RWPE1 (cell line): ENCODE results near the gene CCDC102B.

Experiments
- CTCF ChIA-PET: fragments of 350-600 bp; sonication (Branson Sonifier 250); formaldehyde crosslinking; extraction: SDS; loops from one replicate; lab custom pipeline; 2021; lab: Yijun Ruan, JAX
- POLR2A ChIA-PET: fragments of 400-600 bp; formaldehyde crosslinking; extraction: SDS; loops from one replicate; lab custom pipeline; 2020; ENCODE audit warnings: antibody characterized with exemption; ENCODE audit not compliant: low non-redundant PET; lab: Yijun Ruan, JAX
- DNase-seq: peaks from one replicate; pipeline ENCODE4 v3.0.0; 2012; ENCODE audit warnings: low spot score
- H3K27ac ChIP-seq: fragments of 450-650 bp; 2 replicates; pipeline ENCODE4 v1.5.1; 2017
- TF ChIP-seq, protein P1 (sequence below): fragments of 450-650 bp; conservative IDR thresholded peaks from 2 replicates; pipeline ENCODE4 v1.5.1; 2017; ENCODE audit warnings: low read depth, mild to moderate bottlenecking

Gene CCDC102B

GRCh38 chr18:68984342-68984741, 186.5 kb downstream of the CCDC102B start:
- no peak overlapping the region for H3K27ac ChIP-seq
- TF ChIP-seq, protein P1, sequence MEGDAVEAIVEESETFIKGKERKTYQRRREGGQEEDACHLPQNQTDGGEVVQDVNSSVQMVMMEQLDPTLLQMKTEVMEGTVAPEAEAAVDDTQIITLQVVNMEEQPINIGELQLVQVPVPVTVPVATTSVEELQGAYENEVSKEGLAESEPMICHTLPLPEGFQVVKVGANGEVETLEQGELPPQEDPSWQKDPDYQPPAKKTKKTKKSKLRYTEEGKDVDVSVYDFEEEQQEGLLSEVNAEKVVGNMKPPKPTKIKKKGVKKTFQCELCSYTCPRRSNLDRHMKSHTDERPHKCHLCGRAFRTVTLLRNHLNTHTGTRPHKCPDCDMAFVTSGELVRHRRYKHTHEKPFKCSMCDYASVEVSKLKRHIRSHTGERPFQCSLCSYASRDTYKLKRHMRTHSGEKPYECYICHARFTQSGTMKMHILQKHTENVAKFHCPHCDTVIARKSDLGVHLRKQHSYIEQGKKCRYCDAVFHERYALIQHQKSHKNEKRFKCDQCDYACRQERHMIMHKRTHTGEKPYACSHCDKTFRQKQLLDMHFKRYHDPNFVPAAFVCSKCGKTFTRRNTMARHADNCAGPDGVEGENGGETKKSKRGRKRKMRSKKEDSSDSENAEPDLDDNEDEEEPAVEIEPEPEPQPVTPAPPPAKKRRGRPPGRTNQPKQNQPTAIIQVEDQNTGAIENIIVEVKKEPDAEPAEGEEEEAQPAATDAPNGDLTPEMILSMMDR: no peak
- POLR2A ChIA-PET: no interaction called here
- DNase-seq: no peak
- CTCF ChIA-PET: no interaction called here

- POLR2A ChIA-PET: no interaction called here
- CTCF ChIA-PET: no interaction called here
- DNase-seq: no peak
- TF ChIP-seq, protein P1: no peak
- H3K27ac ChIP-seq: no peak overlapping the region
These were observed 187.4 kb downstream of the CCDC102B start for GRCh38 chr18:68985172-68985820.

DNA sequence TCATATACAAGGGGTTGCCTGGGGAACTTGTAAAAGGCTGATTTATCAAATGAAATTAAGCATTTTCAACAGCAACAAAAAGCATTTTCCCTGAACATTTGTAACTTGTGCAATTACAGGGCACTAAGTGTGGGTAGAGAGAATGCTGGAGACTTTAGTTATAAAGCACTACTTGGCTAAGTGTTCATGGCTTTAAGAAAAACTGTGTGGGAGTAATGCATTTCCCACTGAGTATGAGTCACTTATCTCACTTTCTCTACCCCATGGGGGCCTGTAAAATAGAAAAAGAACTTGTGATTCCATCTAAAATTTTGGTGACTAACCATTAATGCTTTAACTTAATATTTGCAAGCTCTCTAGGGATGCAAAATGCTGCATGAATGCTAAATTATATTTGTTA, 193.4 kb downstream of the CCDC102B start:
- TF ChIP-seq, protein P1: no peak
- H3K27ac ChIP-seq: no peak overlapping the region
- DNase-seq: no peak
- ChIA-PET POLR2A (no interaction called here), CTCF (no interaction called here)

DNA sequence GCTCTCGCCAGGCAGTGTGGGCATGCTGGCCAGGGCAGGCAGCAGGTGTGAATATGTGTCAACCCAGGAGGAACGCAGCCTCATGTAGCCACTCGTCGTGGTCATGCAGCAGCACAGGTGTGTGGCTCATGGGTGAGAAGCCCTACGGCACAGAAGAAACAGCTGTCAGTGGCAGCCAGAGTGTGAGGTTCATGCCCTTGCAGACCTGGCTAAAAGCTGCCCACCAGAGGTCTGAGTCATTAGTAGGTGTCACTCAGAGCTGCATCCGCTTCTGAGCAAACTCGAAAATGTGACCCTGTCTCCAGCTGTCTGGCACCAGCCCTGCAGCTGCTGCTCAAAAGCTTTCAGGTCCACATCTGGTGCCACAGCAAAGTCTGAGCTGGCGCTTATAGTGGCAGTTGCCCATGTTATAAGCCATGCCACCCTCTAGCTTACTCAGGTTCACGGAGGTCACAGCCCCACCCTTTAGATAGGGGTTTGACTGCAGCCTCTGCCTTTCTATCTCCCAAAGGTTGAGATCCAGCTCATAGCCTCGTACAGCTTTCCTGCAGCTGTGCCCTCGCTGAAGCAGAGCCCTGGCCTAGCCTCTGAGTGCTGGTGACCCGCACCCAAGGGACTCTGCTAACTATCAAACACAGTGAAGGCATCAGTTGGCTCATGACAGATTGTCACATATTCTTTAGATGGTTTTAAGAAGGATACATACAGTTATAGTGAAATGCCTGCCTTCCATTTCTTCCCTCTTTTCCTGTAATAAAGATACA, 195.0 kb downstream of the CCDC102B start:
- CTCF ChIA-PET: no interaction called here
- DNase-seq: no peak

DNA sequence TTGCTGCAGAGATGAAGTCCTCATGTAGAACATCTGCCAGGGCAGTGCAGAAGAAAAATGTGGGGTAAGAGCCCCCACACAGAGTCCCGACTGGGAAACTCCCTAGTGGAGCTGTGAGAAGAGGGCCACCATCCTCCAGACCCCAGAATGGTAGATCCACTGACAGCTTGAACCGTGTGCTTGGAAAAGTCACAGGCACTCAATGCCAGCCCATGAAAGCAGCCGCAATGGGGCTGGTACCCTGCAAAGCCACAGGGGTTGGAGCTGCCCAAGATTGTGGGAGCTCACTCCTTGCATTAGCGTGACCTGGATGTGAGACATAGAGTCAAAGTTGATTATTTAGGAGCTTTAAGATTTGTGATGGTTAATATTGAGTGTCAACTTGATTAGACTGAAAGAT, 197.8 kb downstream of the CCDC102B start:
- ChIA-PET POLR2A (no interaction called here), CTCF (no interaction called here)
- TF ChIP-seq, protein P1: no peak
- H3K27ac ChIP-seq: no peak overlapping the region
- DNase-seq: no peak

More for the DNA sequence above, 195.0 kb downstream of the CCDC102B start:
- POLR2A ChIA-PET: no interaction called here
- no peak overlapping the region for H3K27ac ChIP-seq
- TF ChIP-seq, protein P1: no peak

DNA sequence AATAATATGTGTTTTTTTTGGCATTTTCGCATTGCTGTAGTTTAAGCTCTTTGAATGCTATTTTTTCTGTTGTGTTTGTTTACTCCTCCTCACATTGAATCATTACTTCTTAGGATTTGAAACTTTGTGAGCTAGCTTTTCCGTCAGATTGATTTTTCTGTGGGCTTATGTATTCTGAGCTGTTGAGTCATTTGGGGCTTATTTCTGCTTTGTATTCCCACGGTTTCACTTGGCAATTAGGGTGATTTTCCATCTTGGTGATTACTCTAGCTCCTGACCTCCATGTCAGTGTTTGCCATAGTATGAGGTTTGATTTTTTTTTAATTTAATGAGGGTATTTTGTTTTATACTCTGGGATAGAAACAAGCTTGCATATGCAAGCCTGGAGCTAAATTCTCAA, 200.0 kb downstream of the CCDC102B start:
- DNase-seq: no peak
- CTCF ChIA-PET: interaction anchor here (0.6 kb wide), 1 partner anchor 178 kb away, joined by 3 read pairs; no protein-coding TSS in a partner anchor
- POLR2A ChIA-PET: no interaction called here
- H3K27ac ChIP-seq: no peak overlapping the region
- TF ChIP-seq, protein P1: no peak
